Activated T-cell treated with anti-CD3 and anti-CD28 coated beads, Interleukin-2, amount 50 U/mL, for 4 hours (primary cell): ENCODE measurements around the gene KCNIP4. TPM values are rescaled to one million over a fixed set of nuclear protein-coding genes. Genes with fewer than 3 reads are reported as not detected.

Experiments
- ATAC-seq, 2 donors: fragments of 200-7000 bp; cut with Tn5 transposase; one replicate each; pipeline ENCODE4 v1.10.0; 2021
- DNase-seq: peaks from one replicate; pipeline ENCODE4 v3.0.0-alpha.2; 2020
- H3K27me3 Mint-ChIP-seq: one replicate; pipeline ENCODE4 v1.8.0; 2021; ENCODE audit warnings: low read depth, mixed read lengths
- H3K36me3 Mint-ChIP-seq: one replicate; pipeline ENCODE4 v1.8.0; 2022; ENCODE audit warnings: mixed read lengths; ENCODE audit not compliant: insufficient read depth
- H3K4me1 Mint-ChIP-seq: one replicate; pipeline ENCODE4 v1.8.0; 2021; ENCODE audit warnings: low read depth, mixed read lengths
- H3K4me3 Mint-ChIP-seq: one replicate; pipeline ENCODE4 v1.8.0; 2021; ENCODE audit warnings: mild to moderate bottlenecking, moderate library complexity, mixed read lengths
- H3K9me3 Mint-ChIP-seq: one replicate; pipeline ENCODE4 v1.8.0; 2021; ENCODE audit warnings: mixed read lengths
- total RNA-seq, 3 donors: library from RNA; stranded (reverse); gene quantifications; one replicate each; pipeline ENCODE4 v1.2.1, GENCODE V29; 2021

The KCNIP4 gene
- total RNA-seq, 3 donors from 2014 or later, result not detected

DNA sequence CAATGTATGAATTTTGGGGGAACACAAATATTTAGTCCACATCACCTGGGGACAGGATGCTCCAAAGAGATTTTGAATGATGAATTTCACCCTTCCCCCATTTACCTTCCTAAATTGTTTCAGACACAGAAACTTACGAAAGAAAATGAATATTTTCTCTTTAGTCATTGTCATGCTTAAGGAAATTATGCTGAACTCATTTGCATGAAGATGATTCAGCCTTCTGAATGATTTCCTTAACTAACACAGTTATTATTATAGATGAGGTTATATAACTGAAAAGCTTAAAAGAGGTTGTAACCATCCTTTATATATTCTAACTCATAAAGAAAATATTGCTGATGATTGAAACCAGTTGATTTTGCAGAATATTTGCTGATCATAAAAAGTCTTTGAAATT lies 61.1 kb downstream of the KCNIP4 start:
- Mint-ChIP-seq H3K4me3 (no peak overlapping the region), H3K27me3 (no peaks in the 10 kb centered on the region), H3K9me3 (no peaks in the 10 kb centered on the region), H3K4me1 (no peaks in the 10 kb centered on the region), H3K36me3 (no peaks in the 10 kb centered on the region)
- no peak for DNase-seq
- no peak for ATAC-seq

DNA sequence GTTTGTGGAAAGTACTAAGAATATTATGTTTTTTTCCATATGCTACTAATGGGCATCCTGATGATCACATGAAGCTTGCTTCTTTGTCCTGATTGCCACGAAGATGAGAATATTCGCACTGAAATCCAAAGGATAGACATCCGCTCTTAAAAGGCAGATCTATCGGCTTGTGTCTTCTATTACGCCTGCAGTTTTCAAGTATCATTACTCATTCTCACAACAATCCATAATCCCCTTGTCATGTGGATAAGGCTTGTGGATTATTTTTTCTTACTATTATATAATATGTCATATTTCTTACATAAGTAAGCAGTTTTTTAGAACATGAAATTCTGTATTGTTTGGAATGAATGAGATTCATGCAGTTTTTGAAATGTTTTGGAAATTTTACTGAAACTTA lies 62.8 kb downstream of the KCNIP4 start:
- Mint-ChIP-seq H3K4me3 (no peak overlapping the region), H3K27me3 (no peaks in the 10 kb centered on the region), H3K36me3 (no peaks in the 10 kb centered on the region), H3K9me3 (peaks cover 4% of the 10 kb centered on the region), H3K4me1 (no peaks in the 10 kb centered on the region)
- DNase-seq (no peak), ATAC-seq (no peak)

DNA sequence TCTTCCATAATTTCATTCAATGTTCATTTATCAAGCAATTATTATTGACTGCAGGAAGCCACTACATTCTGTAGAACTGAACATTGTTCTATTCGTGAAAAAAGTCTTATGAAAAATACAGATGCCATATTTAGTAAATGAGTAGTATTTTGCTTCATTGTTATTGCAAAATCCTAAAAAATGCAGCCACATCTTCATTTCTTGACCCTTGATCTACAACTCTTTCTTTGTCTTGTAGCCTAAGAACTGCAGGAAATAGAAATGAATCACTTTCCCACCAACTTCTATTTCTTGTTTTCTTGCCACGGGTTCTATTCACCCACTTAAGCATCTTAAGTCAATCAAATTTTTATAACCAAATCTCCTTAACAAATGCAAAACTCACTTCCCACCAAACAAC lies 63.3 kb downstream of the KCNIP4 start:
- Mint-ChIP-seq H3K4me3 (no peak overlapping the region), H3K27me3 (no peaks in the 10 kb centered on the region), H3K4me1 (no peaks in the 10 kb centered on the region), H3K36me3 (no peaks in the 10 kb centered on the region), H3K9me3 (peaks cover 4% of the 10 kb centered on the region)
- no peak for ATAC-seq
- no peak for DNase-seq

DNA sequence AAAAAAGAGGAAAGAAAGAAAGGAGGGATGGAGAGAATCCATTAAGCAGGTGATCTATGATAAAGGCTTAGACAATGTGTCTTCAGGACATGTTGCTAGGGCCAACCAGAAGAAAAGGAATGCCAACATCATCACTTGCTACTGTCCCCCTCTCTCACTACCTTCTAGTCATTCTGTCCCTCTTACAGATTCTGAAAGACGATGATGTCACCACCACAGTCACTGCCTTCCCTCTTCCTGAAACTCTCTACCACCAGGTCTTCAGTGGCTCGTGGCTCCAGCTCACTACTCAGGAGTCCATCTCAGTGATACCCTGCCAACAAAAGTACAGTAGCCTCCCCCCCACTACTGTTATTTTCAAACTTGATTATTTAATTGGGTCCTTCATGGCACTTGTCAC lies 64.0 kb downstream of the KCNIP4 start:
- DNase-seq, result no peak
- Mint-ChIP-seq H3K36me3 (no peaks in the 10 kb centered on the region), H3K4me1 (no peaks in the 10 kb centered on the region), H3K4me3 (no peak overlapping the region), H3K27me3 (no peaks in the 10 kb centered on the region), H3K9me3 (peaks cover 4% of the 10 kb centered on the region)
- no peak for ATAC-seq

DNA sequence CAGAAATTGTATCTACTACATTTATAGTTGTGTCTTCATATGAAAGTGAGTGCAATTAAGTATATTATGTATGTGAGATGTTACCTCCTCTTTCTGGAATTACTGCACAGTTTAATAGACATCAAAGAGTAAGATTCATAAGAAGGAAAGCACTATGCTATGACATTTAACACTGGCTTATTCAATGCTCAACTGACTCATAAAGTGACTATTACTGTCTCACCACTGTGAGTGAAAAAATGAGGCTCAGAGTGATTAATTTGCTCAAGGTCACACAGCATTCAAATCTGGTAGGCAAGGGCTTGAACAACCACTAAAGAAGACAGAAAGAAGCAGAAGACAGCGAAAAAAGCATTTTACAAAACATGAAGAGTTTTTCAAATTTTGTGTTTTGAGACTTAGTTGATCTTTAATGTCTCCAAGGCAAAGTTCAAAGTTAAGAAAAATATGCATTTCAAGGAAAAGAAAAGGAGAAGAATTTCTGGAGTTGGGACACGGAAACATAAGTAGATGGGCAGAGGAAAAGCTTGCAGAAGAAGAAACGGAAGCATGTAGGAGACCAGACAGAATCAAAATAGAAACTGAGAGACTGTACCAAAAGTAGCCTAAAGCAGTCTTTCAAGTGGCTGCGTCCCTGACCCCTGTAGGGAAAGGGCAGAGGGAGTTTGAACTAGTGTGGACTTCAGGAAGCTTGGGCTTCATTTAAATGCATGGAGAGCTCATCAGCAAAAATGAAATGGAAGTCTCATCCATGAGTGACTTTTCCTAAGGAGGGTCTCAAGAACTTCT lies 66.3 kb downstream of the KCNIP4 start:
- ATAC-seq, result peak; percentile 62 to 63
- Mint-ChIP-seq H3K27me3 (no peaks in the 10 kb centered on the region), H3K9me3 (peaks cover 4% of the 10 kb centered on the region), H3K36me3 (no peaks in the 10 kb centered on the region), H3K4me1 (no peaks in the 10 kb centered on the region), H3K4me3 (no peak overlapping the region)
- no peak for DNase-seq

DNA sequence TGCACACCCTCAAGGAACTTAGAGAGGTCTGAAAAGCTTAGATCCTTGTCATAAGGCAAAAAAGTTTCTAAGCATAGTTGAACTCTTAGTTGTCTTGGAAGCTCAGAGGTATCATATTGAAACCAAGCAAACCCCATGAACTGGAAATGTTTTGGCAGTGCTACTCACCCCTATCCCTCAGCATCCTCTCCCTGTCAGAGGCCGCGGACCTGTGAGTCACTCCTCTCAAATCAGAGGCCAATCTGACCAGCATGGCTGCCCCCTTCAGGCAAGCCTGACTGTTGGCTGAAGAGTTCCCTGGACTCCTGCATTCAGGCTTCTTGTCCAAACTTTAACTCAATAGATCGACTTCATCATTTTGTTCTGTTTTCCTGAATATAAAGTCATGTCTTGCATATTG lies 69.4 kb downstream of the KCNIP4 start:
- DNase-seq (no peak), ATAC-seq (no peak)
- H3K27me3 Mint-ChIP-seq, result no peaks in the 10 kb centered on the region
- no peaks in the 10 kb centered on the region for H3K4me1 Mint-ChIP-seq
- H3K4me3 Mint-ChIP-seq, result no peak overlapping the region
- peaks cover 4% of the 10 kb centered on the region for H3K9me3 Mint-ChIP-seq
- H3K36me3 Mint-ChIP-seq, result no peaks in the 10 kb centered on the region

DNA sequence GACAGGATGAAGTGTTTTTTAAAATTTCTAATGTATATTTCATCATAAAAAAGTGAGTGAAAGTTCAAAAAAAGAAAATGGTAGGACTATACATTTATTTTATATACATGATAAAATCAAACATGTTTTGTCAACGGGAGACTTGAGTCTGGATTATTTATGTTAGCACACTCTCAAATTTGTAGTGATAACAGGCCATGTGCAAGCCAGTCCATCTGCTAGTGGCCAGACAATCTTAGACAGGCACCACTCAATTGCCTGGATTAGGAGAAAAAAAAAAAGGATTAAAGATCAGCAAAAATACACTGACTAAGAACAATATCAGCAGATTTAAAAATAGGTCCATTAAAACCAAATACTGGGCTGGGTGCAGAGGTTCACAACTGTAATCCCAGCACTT lies 71.9 kb downstream of the KCNIP4 start:
- no peak for ATAC-seq
- no peaks in the 10 kb centered on the region for H3K9me3 Mint-ChIP-seq

DNA sequence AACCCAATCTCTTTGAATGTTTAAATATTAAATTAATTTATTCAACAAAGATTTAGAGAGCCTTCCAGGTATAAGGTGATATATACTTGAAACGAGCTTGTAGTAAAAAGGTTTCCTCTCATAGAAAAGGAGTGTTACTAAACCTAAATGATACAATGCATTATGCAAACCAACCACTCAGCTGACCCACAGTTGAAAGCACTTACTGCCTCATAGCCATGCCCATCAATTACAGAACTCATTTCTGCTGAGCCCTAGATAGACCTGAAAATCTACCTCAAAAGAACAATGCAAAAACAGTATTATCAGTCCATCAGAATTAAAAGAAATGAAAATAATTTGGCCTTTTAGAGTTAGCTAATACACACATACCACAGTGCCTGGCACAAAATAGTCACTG lies 75.4 kb downstream of the KCNIP4 start:
- H3K4me3 Mint-ChIP-seq, result no peak overlapping the region
- no peaks in the 10 kb centered on the region for H3K4me1 Mint-ChIP-seq
- H3K36me3 Mint-ChIP-seq, result no peaks in the 10 kb centered on the region
- peaks cover 7% of the 10 kb centered on the region for H3K9me3 Mint-ChIP-seq
- ATAC-seq (no peak), DNase-seq (no peak)
- H3K27me3 Mint-ChIP-seq, result no peaks in the 10 kb centered on the region

More for the DNA sequence above, 71.9 kb downstream of the KCNIP4 start:
- Mint-ChIP-seq H3K4me1 (no peaks in the 10 kb centered on the region), H3K27me3 (no peaks in the 10 kb centered on the region), H3K36me3 (no peaks in the 10 kb centered on the region), H3K4me3 (no peak overlapping the region)
- no peak for DNase-seq

DNA sequence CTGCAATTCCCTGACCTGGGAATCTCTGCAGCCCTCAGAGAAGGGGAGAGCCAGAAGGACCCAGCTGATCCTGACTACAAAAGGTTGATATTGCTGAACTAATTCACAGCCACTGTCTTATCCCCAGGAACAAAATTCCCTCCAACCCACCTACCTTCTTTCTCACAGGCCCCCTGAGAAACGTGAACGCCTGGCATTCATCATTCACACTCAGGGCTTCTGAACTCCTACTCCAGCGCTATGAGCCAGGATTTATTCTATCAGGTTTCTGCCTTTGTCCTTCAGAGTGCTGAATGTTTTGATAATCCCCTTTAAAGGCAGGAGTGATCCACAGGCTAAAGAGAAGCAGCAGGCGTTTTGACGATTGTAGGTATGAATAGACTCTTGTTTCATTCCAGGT lies 76.5 kb downstream of the KCNIP4 start:
- no peak for DNase-seq
- ATAC-seq, result no peak
- no peak overlapping the region for H3K4me3 Mint-ChIP-seq
- H3K36me3 Mint-ChIP-seq, result no peaks in the 10 kb centered on the region
- no peaks in the 10 kb centered on the region for H3K4me1 Mint-ChIP-seq
- H3K27me3 Mint-ChIP-seq, result no peaks in the 10 kb centered on the region
- H3K9me3 Mint-ChIP-seq, result peaks cover 8% of the 10 kb centered on the region

DNA sequence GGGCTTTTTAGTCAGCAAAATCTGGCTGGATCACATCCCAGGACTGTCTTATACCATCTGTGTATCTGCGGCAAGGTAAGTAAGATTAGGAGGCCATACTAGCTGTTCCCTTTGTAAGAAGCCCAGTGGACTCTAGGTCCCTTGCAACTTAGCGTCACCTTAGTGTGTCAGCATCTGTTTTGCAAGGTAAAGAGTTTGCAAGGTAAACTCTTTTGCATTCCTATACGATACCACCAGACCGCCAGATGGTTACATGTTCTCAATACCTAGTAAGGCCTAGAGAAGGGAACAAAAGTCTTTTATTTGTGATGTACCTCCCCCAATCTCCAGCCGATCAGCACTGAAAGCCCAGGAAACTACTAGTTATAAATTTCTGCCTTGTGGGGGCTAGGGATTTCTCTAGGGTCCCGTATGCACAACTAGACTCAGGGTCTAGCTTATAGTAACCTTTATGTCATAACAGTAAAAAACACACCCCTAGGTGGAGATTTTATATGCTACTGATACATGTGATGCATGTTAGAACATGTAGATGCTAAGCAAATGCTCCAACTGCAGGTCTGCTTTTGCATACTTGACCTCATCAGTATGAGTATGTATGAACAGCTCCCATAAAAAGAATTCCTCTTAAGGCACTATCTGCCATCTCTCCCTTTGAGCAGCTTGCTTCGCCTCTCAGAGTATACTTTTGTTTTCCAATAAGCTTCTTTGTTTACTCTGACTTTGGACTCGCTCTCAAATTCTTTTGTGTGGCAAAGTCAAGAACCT lies 78.4 kb downstream of the KCNIP4 start:
- no peak overlapping the region for H3K4me3 Mint-ChIP-seq
- H3K4me1 Mint-ChIP-seq, result no peaks in the 10 kb centered on the region
- ATAC-seq (no peak), DNase-seq (no peak)
- H3K27me3 Mint-ChIP-seq, result no peaks in the 10 kb centered on the region
- no peaks in the 10 kb centered on the region for H3K36me3 Mint-ChIP-seq
- peaks cover 9% of the 10 kb centered on the region for H3K9me3 Mint-ChIP-seq

DNA sequence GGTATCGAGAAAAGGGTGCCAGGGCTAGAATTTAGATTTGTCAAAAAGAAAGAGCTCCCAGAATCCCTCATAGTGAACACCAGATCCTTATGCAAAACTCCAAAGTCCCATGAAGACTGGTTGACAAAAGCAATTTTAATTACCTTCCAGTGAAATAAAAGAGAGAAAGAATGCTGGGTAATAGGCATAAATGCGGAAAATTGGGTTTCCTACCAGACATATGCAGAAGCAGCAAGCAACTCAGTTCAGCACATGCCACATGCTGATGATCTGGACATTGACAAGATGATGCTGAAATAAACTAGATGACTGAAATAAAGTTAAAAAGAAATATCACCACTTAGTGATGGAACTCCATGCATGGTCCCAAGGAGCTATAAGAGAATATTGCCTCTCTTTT lies 83.9 kb downstream of the KCNIP4 start:
- Mint-ChIP-seq H3K4me3 (no peak overlapping the region), H3K9me3 (peaks cover 17% of the 10 kb centered on the region), H3K27me3 (no peaks in the 10 kb centered on the region), H3K4me1 (no peaks in the 10 kb centered on the region), H3K36me3 (no peaks in the 10 kb centered on the region)
- no peak for DNase-seq
- ATAC-seq, result no peak

DNA sequence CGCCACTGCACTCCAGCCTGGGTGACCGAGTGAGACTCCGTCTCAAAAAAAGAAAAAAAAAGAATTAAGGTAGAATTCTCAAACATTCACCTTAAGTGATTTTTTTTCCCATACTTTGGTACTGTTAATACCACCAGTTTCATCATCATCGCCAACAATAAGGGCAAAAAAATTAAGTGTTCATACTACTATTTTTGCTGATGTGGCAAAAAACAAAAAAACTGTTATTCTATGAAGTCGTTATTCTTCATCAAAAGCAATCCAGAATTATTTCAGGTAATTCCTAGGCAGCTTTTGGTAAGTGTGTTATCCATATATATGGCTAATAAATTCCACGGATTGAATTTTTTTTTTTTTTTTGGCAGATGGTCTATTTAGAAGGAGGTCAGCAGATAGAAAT lies 85.7 kb downstream of the KCNIP4 start:
- Mint-ChIP-seq H3K27me3 (no peaks in the 10 kb centered on the region), H3K36me3 (no peaks in the 10 kb centered on the region), H3K9me3 (peaks cover 11% of the 10 kb centered on the region), H3K4me1 (no peaks in the 10 kb centered on the region), H3K4me3 (no peak overlapping the region)
- no peak for ATAC-seq
- DNase-seq, result no peak

DNA sequence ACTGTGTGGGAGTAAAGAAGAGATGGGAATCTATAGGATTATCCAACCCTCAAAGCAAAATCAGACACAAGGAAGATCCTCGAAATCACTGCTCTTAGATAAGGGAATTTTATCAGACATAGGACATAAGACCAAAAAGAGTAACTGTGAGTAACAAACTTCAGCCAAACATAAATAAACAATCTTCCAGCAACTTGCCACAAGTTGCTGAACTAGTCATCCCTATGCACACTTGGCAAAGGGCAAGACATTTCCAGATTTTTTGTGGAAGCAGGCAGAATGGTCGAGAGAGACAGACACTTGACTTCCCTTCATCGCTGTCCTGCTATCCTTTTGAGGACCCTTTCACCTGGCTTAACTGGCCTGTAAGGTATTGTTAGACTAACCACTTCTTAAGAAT lies 89.6 kb downstream of the KCNIP4 start:
- Mint-ChIP-seq H3K9me3 (peaks cover 8% of the 10 kb centered on the region), H3K36me3 (no peaks in the 10 kb centered on the region), H3K27me3 (no peaks in the 10 kb centered on the region), H3K4me1 (no peaks in the 10 kb centered on the region), H3K4me3 (no peak overlapping the region)
- no peak for ATAC-seq
- no peak for DNase-seq

DNA sequence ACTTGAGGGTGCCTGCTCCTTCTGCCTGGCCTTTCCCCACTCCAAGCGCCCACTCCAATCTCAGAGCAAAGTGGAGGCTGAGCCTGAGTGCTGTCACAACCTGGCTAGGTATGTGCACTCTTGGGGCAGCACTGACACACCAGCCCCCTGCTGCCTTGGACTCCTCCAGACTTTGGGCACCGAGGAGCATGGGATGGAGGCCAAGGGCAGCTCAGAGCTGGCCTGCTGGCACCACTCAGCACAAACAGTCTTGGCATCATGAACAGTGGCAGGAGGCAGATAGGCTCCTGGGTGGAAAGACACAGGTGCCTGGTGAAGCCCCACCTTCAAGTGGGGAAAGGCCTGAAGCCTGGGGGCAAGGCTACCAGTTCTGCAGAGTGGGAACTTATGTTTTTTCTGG lies 91.8 kb downstream of the KCNIP4 start:
- Mint-ChIP-seq H3K9me3 (peaks cover 2% of the 10 kb centered on the region), H3K27me3 (no peaks in the 10 kb centered on the region), H3K4me3 (no peak overlapping the region), H3K36me3 (no peaks in the 10 kb centered on the region), H3K4me1 (no peaks in the 10 kb centered on the region)
- no peak for DNase-seq
- no peak for ATAC-seq

DNA sequence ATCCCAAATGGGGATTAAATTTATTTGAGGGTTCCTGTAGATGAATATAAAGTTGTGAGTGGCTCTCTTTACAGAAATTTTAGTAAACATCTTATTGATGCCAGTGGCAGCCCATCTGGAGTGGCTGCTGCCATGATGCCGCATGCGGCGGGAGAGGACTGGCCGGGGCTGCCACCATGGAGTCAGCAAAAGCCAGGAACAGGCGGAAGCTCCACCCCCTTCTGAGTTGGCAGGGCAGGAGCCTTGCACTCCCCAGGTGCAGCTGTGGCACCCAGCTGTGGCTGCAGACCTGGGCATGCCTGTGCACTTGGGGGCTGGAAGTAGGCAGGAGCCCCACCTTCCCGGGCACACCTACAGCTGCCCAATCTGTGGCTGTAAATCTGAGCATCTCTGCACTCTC lies 92.3 kb downstream of the KCNIP4 start:
- Mint-ChIP-seq H3K4me3 (no peak overlapping the region), H3K4me1 (no peaks in the 10 kb centered on the region), H3K27me3 (no peaks in the 10 kb centered on the region), H3K36me3 (no peaks in the 10 kb centered on the region), H3K9me3 (no peaks in the 10 kb centered on the region)
- no peak for DNase-seq
- ATAC-seq, result no peak
